Stimulated activated CD8-positive, alpha-beta memory T cell treated with anti-CD3 and anti-CD28 coated beads, Interleukin-4, amount 100 ng/mL, for 4 hours (primary cell): Measurements from ENCODE around the gene INTS6L.
"Not testable (repeated sequence)": the region's sequence is repeated elsewhere in the genome, so short reads cannot be mapped to it uniquely, and the experiment has no call there.

Source experiments
- DNase-seq, 2 donors: peaks; one replicate each; pipeline ENCODE4 v3.0.0-alpha.2; 2020; ENCODE audit warnings: low read depth in 2 of 2, low spot score in 1 of 2

The INTS6L gene

DNA sequence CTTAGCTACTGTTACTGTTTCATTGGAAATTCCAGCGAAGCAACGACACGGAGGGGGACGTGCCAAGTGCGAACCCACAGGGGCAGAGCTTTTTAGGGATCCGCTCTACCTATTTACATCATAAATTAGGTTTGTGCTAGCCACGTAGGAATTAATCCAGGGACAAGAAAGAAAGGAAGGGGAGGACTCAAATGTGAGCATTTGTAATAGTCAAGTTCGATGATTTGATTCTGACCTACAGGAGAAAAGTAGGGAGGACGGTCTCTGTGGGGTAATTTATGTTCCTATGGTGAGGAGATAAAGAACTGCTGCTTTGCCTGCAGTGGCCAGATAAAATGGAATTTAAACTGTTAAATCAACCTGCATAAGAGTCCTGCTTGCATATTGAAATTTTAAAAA lies 1.7 kb downstream of the INTS6L start:
- DNase-seq, result no peak

DNA sequence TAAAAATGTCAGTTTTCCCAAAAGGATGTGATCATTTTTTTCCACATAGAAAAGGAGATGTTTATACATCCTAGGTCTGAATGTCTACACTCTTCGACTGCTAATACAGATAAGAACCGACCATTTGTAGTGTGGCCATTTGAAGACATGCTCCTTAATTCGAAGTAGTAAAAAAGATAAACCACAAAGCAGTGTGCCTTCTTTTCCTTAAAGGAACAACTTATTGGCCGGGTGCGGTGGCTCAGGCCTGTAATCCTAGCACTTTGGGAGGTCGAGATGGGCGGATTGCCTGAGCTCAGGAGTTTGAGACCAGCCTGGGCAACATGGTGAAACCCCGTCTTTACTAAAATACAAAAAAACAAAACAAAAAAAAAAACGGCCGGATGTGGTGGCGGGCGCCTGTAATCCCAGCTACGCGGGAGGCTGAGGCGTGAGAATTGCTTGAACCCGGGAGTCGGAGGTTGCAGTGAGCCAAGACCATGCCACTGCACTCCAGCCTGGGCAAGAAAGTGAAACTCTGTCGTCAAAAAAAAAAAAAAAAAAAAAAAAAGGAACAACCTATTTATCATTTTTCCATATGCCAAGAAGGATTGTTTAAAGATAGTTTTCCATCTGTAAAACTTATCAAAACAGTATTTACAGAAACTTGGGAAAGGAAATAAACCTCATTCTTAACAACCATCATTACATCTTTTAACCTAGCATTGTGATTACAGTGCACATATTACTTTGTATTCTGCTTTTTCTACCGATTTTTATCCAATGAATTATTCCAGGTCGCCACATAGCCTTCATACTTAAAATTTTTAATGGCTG lies 2.6 kb downstream of the INTS6L start:
- DNase-seq, result no peak

DNA sequence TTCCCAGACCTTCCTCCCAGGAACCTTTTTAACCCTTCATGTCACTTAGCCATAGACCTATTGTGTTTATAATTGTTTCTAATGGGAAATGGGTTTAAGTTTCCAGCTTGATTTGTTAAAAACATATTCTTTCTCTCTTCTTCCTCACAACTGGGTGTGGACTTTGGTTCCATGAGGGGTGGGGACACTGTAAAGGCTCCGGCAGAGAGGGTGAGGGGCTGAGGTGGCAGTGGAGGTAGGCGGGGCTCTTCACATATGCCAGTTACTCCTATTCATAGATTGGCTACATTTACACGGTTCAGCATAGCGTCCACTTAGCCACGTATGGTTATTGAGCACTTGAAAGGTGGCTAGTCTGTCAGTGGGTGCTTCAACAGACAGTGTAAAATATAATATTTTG lies 7.8 kb downstream of the INTS6L start:
- DNase-seq, result no peak

DNA sequence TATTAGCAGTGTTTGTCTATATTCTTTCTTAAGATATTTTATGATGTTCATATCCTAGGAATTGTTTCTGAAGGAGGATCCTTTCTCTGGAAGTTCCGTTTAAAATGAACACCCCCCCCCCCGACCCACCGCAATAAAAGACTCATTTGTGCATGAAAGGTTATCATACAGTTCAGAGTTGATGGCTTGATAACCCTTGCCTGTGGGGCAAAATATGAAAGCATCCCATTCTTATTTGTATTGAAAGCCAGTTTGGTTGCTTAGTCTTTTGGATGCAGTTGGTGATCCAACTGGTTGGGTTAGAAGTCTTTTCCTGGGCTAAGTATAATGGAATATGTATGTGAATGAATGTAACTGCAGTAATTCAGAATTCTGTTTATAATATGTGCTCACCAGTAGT lies 8.3 kb downstream of the INTS6L start:
- no peak for DNase-seq

DNA sequence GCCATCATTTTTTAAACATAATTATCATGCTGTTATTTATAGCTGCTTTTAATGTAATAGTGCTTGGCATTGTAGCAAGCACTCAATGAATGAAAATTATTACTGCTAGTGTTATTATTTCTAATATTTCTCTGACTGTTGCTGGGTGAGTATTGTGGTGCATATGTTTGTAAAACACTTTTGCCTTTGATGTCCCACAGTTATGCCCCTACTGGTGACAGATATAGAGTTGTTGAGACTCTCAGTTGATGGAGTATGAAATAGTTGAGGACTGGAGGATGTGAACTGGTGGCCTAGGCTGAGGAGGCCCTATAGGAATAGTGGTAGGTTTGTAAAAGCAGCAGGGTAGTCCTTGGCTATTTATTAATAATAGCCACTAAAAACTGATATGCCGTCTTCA lies 9.6 kb downstream of the INTS6L start:
- DNase-seq, result no peak

DNA sequence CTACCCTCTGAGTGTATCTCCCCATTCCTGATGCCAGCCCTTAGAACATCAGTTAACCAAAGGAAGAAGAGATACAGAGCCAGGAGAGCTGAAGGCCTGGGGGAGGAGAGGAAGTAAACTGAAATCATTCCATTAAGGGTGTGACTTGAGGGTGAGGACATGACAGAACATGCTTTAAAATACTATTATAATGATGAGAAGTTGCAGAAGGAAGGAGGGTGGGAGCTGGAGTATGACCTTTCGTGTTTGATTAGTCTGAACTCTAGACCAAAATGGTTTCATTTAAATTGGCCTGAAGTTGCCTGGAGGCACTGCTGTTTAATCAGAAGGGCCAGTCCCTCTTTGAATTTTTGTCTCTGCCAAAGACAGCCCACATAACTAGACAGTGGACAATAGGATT lies 11.4 kb downstream of the INTS6L start:
- no peak for DNase-seq

DNA sequence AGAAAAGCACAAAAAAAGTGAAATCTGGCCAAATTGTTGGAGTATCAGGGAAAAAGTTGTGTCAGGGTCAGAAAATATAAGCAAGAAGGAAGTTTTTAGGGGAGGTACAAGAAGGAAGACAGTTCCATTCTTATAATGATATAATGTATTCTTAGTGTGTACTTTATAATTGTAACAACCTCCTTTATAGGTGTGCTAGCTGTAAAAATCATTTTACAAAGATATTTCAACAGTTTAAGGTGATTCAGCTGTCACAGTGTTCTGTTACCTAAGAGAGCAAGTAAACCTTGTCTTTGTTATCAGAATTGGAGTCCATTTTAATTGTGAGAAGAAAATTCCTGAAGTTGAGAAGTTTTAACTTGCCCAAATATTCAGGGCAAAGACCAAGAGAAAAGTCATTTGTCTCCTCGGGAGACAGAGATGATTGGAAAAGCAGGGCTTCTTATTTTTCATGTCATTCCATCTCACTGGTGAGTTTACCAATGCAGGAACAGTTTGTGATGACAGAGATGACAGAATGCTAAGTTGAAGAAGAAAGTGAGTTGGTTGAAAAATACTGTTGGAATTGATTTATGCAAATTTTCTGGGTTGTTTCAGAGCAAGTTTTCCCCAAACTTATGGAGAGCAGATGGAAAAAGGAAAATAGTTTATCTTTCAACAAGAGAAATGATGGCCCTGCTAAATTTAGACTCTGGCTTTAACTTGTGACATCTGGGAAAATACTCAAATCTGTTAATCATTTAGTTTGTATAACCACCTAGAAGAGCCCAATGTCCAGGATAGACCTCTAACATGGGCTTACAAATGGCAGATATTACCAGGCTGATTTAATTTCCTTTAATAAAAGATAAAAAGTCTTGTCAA lies 14.8 kb downstream of the INTS6L start:
- no peak for DNase-seq

DNA sequence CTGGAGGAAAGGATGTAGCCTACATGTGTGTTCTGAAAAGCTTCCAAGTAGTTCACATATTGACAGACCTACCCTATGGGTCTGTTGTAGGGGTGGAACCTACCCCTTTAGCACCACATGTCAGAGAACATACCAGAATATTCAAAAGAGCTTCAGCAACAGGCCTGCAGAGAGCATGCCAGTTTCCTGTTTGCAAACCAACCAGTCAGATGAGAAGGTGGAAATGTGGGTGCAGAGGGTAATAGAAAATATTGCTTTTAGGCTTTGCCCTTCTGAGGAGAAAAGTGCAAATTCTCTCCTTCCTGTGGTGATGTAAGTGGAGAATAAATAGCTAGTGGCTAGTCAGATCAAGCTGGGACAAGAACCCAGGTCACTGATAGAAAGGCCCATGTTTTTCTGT lies 16.4 kb downstream of the INTS6L start:
- no peak for DNase-seq

DNA sequence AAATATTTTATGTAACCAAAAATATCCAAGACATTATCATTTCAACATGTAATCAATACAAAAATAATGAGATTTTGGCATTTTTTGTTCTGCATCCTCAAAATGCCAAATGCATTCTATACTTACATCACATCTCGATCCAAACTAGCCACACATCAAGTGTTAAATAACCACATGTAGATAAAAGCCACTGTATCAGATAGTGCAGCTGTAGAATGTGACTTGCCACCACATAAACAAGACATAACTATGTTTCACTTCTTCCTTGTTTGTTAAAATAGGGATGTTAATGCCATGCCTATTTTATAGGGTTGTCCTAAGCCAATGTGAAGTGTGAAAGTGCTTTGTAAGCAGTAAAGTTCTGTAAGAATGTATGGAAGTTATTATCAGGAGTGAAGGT lies 20.9 kb downstream of the INTS6L start:
- no peak for DNase-seq

DNA sequence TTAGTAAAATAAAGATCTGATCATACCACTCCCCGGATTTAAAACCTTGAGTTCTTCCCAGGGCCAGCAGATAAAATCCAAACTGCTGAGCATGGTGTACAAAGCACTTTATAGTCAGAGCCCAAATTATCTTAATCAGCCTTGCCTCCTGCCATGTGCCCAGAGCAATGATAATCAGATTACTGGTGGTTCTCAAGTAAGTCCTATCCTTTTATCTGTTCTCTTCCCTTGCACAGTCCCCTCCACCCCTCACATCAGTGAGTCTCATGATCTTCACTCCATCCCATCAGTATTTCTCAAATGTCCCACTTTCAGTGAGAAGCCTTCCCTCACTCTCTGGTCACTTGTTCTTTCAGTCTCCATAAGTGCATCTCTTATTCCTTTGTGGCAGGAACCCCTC lies 22.7 kb downstream of the INTS6L start:
- DNase-seq, result no peak

DNA sequence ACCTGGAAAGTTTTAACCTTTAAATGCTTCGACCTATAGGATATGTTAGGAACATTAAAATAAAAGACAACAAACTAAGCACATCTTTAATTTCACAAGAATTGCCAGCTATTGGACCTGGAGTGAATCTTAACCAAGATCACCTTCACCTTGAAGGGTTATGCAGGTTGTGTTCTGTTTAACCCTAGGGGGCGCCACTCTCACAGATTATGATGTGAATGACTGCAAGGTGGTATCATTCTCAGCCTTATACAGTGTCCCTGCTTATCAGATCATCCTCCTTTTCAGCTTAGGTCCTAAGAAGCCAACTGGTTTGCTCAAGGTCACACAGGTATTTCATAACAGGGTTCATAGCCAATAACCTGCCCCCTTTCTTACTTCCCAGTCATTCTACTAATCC lies 23.5 kb downstream of the INTS6L start:
- DNase-seq, result no peak

DNA sequence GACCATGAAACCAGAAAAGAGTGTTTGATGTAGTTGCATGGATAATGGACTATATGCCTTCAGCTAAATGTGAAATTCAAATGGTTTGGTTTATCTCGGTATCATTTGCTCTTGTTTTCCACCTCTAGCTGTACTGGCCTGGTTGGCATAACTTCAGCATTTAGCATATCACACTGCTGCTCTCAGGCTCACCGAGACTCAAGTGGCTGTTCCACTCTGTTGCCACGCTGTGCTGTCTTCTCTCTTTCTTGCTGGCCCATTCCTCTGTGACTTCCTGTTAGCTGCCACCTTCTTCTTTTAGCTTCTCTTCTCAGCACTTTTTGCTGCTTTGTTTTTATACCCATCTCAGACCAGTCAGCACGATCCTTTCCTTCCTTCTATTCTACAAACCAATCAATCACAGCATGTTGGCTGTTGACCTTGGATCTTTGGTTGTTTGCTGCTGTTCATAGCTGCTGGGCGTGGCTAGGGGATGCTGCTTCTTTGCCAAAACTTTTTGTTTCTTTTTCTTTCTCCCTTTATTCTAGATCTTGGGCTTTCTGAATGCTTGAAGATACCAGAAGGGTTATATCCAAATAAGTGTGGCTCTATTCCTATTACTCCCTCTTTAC lies 24.0 kb downstream of the INTS6L start:
- no peak for DNase-seq

DNA sequence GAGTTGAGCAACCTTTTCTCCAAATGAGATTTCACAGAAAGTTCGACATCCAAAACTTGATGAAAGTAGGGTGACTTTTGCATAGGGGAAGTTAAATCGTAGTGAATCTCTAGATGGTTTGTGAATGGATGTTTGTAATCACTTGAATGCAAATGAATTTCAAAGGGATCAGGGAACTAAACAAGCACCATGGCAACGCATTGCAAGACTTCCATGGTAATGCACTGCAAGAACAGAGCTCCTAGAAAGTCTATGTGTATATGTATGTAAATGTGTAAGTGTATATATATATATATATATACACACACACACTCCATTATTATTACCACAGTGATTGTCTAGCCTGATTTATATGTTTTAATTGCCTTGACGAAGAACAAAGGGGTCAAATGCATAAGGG lies 27.3 kb downstream of the INTS6L start:
- DNase-seq, result no peak

DNA sequence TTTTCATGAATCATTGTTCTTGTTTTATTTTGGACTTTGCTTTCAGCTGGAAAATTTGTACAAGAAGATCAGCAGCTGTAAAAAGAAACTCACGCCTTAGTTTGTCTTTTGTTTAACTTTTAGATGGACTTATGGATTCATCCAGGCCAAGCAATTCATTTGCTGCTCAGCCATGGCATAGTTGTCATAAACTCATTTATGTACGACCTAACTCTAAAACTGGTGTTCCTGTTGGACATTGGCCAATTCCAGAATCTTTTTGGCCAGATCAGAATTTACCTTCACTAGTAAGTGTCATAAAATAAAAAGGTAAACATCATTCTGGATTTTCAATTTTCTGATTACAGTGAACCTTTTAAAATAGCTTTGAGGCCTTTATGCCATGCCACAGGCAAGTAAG lies 29.1 kb downstream of the INTS6L start:
- no peak for DNase-seq

DNA sequence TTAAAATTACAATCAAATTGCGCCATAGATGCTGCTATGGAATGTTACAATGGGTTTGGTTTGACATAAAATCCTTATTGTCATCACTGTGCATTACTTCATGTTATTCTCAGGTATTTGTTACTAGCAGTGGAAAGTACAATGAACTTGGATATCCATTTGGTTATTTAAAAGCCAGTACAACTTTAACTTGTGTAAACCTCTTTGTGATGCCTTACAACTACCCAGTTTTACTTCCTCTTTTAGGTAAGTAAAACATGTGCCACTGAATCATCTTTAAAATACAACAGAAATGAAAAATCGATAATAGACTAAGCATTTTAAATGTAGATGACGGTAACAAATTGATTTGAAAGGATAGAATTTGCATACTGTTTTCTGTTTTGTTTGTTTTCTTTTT lies 35.6 kb downstream of the INTS6L start:
- no peak for DNase-seq

DNA sequence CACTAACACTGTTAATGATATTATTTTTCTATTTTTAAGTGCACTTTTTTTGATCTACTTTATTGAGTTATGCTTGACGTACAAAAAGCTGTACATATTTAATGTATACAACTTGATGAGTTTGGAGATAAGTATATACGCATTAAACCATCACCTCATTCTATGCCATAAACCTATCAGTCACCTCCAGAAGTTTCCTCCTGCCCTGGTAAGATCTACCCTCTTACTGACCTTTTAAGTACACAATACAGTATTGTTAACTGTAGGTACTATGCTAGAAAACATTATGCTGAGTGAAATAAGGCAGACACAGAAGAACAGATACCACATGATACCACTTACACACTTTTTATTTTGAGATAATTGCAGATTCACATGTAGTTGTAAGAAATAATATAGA lies 36.9 kb downstream of the INTS6L start:
- no peak for DNase-seq

DNA sequence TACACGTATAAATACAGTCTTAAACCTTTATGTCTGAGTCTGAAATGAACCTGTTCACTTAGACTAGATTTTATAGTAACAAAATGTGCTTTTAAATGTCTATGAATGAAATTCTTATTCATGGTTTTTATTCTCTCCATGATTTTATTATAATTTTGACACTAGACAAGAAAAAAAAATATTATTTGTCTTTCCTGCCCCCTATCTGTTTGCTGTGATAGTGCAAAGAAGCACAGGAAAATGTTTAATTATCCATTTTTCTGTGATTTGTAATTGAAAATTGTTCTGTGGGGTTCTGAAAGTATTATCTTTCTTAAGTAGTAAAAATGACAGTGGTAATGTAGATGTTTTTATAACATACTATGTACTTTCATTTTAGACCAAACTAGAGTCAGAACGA lies 52.0 kb downstream of the INTS6L start:
- no peak for DNase-seq

DNA sequence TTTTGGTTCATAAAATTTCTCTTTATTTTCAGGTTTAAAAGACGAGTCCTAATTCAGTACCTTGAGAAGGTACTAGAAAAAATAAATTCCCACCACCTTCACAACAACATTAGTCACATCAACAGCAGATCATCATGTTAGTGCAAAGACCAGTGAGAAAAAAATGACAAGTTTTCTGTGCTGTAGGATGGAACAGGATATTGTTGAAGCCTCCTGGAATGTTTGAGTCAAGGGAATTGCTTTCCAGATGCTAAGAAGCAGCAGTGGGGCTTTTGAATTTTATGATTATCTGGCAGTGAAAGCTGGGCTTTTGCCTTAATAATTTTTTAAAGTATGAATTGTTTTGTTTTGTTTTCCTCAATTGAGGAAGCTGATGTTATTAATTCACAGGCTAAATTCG lies 61.0 kb downstream of the INTS6L start:
- DNase-seq, result no peak

DNA sequence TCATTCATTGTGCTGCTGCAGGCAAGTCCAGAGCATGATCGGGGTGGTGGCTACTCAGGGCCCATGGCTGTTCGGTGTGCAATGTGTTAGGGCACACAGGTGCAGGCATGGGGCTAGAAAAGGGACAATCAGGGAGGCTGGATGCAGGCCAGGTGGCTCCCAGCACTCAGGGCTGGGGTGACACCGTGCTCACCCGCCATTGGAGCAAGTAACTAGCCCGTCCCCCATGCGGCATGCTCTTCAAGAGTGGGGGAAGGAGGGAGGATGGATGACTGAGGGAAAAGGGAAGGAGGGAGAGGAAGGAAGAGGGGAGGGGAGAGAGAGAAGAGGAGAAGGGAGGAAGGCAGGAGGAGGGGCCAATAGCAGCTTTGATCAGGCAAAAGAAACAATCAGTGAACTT lies 64.7 kb downstream of the INTS6L start:
- no peak for DNase-seq

DNA sequence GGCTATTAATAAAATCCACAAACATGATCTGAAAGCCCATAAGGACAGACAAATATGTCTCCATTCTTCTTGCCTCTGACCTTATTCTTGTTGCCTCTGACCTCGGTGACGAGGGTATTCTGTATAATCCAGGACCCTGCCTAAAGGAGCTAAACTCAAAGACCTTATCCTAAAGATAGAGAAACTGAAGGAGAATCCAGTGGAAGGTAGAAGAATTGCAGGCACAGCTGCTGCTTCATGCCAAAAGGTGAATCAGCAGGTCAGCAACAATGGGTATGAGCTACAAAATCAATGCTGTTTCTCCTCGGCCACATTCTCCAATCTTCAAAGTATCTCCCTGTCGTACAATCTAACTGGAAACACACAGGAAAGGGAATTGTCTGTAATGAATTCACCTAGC lies 71.4 kb downstream of the INTS6L start:
- no peak for DNase-seq

DNA sequence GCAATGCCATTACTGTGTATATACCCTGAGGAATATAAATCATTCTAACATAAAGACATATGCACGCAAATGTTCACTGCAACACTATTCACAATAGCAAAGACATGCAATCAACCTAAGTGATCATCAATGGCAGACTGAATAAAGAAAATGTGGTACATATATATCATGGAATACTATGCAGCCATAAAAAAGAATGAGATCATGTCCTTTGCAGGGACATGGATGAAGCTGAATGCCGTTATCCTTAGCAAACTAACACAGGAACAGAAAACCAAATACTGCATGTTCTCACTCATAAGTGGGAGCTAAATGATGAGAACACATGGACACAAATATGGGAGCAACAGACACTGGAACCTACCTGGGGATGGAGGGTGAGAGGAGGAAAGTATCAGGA lies 73.6 kb downstream of the INTS6L start:
- DNase-seq, result not testable (repeated sequence)

DNA sequence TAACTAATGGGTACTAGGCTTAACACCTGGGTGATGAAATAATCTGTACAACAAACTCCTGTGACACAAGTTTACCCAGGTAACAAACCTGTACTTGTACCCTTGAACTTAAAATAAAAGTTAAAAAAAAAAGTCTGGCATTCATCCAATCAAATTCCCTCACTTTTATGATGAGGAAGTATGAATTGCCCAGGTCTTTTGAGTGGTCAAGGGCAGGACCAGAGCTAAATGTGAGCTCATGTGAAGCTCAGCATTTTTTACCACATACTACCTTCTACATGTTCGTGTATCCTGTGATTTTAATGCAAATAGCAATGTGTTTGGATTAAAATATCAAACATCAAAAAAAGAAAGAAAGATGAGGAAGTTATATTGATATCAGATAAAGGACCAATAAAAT lies 74.0 kb downstream of the INTS6L start:
- DNase-seq, result not testable (repeated sequence)
